Right atrium auricular region (tissue), 2 donors: Measurements from ENCODE around the gene S100A7A. TPM values are rescaled to one million over a fixed set of nuclear protein-coding genes. Genes with fewer than 3 reads are reported as not detected.

Experiments used
- DNase-seq: peaks from one replicate; pipeline ENCODE4 v3.0.0-alpha.2; 2019; ENCODE audit warnings: low spot score
- H3K27ac ChIP-seq, 2 donors: fragments of 200-600 bp; sonication (generic); 1 replicate in 1 of 2; 2 replicates in 1 of 2; pipeline ENCODE4 v1.5.1; 2016 to 2019
- H3K27me3 ChIP-seq, 2 donors: fragments of 200-600 bp; sonication (generic); one replicate each; pipeline versions ENCODE4 v1.5.1 to v1.6.0; 2017 to 2019
- H3K36me3 ChIP-seq: fragments of 200-600 bp; sonication (generic); one replicate; pipeline ENCODE4 v1.5.1; 2016
- H3K4me1 ChIP-seq, 2 donors: fragments of 200-600 bp; sonication (generic); one replicate each; pipeline versions ENCODE4 v1.5.1 to v1.6.0; 2017 to 2019
- H3K4me3 ChIP-seq, 2 donors: fragments of 200-600 bp; sonication (generic); 1 replicate in 1 of 2; 2 replicates in 1 of 2; pipeline ENCODE4 v1.5.1; 2017 to 2019; ENCODE audit warnings: mild to moderate bottlenecking in 1 of 2, moderate library complexity in 1 of 2
- H3K9me3 ChIP-seq, 2 donors: fragments of 200-600 bp; sonication (generic); one replicate each; pipeline ENCODE4 v1.5.1; 2019
- total RNA-seq, 2 donors: library from RNA; depleted of rRNA; stranded (reverse); fragments of >200 nt; gene quantifications; one replicate each; pipeline ENCODE4 v1.1.0, GENCODE V29; 2016
- TF ChIP-seq, protein P1 (sequence below), 2 donors: fragments of 200-600 bp; sonication (generic); IDR thresholded peaks; one replicate each; pipeline ENCODE4 v1.5.1; 2019; ENCODE audit warnings: antibody characterized with exemption in 2 of 2

Gene S100A7A
- not detected for total RNA-seq

- Histone ChIP-seq H3K4me1 (no peaks in the 10 kb centered on the region), H3K36me3 (no peaks in the 10 kb centered on the region), H3K4me3 (no peak within 1 kb of the TSS), H3K27ac (no peak within 1 kb of the TSS), H3K9me3 (no peaks in the 10 kb centered on the region), H3K27me3 (no peaks in the 10 kb centered on the region)
- DNase-seq, result peak; percentile 28
- TF ChIP-seq, protein P1, sequence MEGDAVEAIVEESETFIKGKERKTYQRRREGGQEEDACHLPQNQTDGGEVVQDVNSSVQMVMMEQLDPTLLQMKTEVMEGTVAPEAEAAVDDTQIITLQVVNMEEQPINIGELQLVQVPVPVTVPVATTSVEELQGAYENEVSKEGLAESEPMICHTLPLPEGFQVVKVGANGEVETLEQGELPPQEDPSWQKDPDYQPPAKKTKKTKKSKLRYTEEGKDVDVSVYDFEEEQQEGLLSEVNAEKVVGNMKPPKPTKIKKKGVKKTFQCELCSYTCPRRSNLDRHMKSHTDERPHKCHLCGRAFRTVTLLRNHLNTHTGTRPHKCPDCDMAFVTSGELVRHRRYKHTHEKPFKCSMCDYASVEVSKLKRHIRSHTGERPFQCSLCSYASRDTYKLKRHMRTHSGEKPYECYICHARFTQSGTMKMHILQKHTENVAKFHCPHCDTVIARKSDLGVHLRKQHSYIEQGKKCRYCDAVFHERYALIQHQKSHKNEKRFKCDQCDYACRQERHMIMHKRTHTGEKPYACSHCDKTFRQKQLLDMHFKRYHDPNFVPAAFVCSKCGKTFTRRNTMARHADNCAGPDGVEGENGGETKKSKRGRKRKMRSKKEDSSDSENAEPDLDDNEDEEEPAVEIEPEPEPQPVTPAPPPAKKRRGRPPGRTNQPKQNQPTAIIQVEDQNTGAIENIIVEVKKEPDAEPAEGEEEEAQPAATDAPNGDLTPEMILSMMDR (IDR thresholded peaks at IDR 0.05), result no peak
These were observed at the start of gene S100A7A for GRCh38 chr1:153415850-153416570. Gene S100A7A, plus strand, starts transcription at chr1:153416520. Its CDS starts 1,563 bp downstream, at chr1:153418083.

DNA sequence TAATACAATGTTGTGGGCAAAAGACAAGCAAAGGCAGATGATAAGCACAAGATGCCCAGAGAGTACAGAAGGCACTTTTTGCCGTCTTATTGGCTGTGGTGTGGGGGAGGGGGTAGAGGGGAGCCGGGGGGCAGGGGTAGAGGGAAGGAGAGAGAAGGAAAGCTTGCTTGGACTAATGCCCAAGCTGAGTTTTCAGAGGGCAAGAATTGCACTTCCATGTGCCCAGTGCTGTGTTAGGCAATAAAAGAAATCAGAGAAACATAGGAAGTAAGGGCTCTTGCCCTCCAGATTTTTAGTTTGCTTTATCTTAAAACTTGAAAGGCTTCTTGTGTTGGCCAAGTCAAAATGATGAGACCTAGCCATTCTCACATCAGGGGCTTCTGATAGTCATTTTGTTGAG lies 49.2 kb upstream of the S100A7A start:
- Histone ChIP-seq H3K4me1 (no peaks in the 10 kb centered on the region), H3K4me3 (no peak overlapping the region), H3K27ac (no peak overlapping the region), H3K36me3 (no peaks in the 10 kb centered on the region), H3K9me3 (no peaks in the 10 kb centered on the region), H3K27me3 (no peaks in the 10 kb centered on the region)
- TF ChIP-seq, protein P1 (IDR thresholded peaks at IDR 0.05), result no peak
- no peak for DNase-seq

GRCh38 chr1:153368495-153368894 lies 47.8 kb upstream of the S100A7A start:
- Histone ChIP-seq H3K4me3 (no peak overlapping the region), H3K9me3 (no peaks in the 10 kb centered on the region), H3K27me3 (no peaks in the 10 kb centered on the region), H3K27ac (no peak overlapping the region), H3K36me3 (no peaks in the 10 kb centered on the region), H3K4me1 (no peaks in the 10 kb centered on the region)
- no peak for DNase-seq
- TF ChIP-seq, protein P1 (IDR thresholded peaks at IDR 0.05), result no peak

GRCh38 chr1:153370146-153370545 lies 46.2 kb upstream of the S100A7A start:
- Histone ChIP-seq H3K9me3 (no peaks in the 10 kb centered on the region), H3K27ac (no peak overlapping the region), H3K4me3 (no peak overlapping the region), H3K36me3 (no peaks in the 10 kb centered on the region), H3K27me3 (no peaks in the 10 kb centered on the region), H3K4me1 (no peaks in the 10 kb centered on the region)
- TF ChIP-seq, protein P1 (IDR thresholded peaks at IDR 0.05), result no peak
- no peak for DNase-seq

DNA sequence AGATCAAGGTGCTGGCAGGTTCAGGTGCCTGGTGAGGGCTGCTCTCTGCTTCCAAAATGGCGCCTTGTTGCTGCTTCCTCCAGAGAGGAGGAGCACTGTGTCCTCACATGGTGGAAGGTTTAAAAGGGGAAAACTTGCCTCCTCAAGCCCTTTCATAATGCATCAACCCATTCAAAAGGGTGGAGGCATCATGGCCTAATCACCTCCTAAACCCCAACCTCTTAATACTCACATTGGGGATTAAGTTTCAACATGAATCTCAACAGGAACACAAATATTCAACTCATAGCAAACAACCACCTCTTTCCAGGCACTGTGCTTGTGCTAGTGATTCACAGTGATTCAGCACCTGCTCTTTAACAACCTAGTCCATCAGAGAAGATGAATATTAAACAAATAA lies 45.1 kb upstream of the S100A7A start:
- DNase-seq, result no peak
- no peak overlapping the region for H3K27ac ChIP-seq
- TF ChIP-seq, protein P1 (IDR thresholded peaks at IDR 0.05), result no peak
- no peaks in the 10 kb centered on the region for H3K9me3 ChIP-seq
- no peak overlapping the region for H3K4me3 ChIP-seq
- H3K27me3 ChIP-seq, result no peaks in the 10 kb centered on the region
- H3K36me3 ChIP-seq, result no peaks in the 10 kb centered on the region
- H3K4me1 ChIP-seq, result no peaks in the 10 kb centered on the region

DNA sequence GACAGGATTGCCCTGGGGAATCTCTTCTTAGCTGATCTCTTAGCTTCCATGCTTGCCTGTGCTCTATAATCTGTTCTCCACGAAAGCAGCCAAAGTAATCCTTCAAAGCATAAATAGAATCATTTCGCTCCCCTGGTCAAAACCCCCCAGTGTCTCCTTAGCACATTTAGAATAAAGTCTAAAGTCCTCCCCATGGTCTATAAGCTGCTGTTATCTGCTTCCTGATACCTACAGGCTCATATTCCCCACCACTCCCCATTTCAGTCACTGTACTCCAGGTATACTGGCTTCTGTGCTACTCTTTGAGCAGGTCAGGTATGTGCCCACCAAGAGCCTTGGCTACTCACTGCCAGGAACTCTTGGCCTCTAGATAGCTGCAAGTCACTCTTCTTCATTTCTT lies 43.7 kb upstream of the S100A7A start:
- Histone ChIP-seq H3K4me3 (no peak overlapping the region), H3K36me3 (no peaks in the 10 kb centered on the region), H3K4me1 (no peaks in the 10 kb centered on the region), H3K9me3 (no peaks in the 10 kb centered on the region), H3K27ac (no peak overlapping the region), H3K27me3 (no peaks in the 10 kb centered on the region)
- TF ChIP-seq, protein P1 (IDR thresholded peaks at IDR 0.05), result no peak
- no peak for DNase-seq
